Measurements from ENCODE around the gene CACNA2D3.

Gene CACNA2D3

GRCh38 chr3:54772746-54773145, 650.4 kb downstream of the CACNA2D3 start:
- in situ Hi-C loops (cut with HindIII; ENCODE audit: low sequenced_read_pairs) = no loop called here
- no peak overlapping the region for H3K4me3 ChIP-seq (ENCODE audit: low read depth, low read length)
- TF ChIP-seq CTCF (IDR thresholded peaks at IDR 0.05; ENCODE audit: low read depth, low read length) = no peak
- no peak for DNase-seq (ENCODE audit: low read depth, low spot score)

- in situ Hi-C loops (cut with HindIII; ENCODE audit: low sequenced_read_pairs) = no loop called here
- TF ChIP-seq CTCF (IDR thresholded peaks at IDR 0.05; ENCODE audit: low read depth, low read length) = no peak
- no peak overlapping the region for H3K4me3 ChIP-seq (ENCODE audit: low read depth, low read length)
- no peak for DNase-seq (ENCODE audit: low read depth, low spot score)
These were observed 650.9 kb downstream of the CACNA2D3 start for GRCh38 chr3:54773271-54773670.

DNA sequence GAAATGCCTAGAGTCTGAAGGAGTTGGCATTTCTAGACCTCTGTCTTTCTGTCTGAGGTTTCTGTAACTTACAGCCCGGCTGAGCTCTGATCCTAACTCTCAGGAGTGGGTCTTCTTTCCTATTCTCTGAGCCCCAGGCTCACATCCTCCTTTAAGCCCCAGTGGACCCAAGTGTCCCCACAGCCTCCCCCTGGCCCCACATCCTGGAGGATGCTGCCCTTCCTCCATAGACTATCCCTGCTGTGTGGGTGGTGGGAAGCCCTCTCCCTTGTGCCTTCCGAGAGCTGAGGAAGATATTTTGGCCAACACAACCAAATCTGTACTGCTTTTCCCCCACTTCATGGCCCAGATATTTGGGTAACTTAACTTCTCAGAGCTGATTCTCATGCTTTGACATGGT, 654.2 kb downstream of the CACNA2D3 start:
- no peak for TF ChIP-seq CTCF (IDR thresholded peaks at IDR 0.05; ENCODE audit: low read depth, low read length)

DNA sequence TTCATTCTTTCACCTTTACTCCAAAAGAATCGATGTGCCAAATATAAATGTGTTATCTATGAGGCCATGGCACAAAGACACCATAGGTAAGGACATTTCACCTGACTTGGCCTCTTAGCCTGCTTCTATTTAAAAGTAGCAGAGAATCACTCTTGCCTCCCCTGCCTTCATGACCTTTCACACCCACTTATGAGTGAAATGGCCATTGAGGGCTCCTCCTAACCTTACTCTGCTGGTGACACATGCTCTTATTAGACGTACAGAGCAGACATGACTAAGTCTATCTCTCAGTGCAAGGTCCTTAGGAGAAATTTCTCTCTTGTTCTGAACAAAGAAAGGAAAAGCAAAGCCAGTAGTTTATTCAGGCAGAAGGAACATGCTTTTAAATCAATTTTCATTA, 654.8 kb downstream of the CACNA2D3 start:
- in situ Hi-C loops (cut with HindIII; ENCODE audit: low sequenced_read_pairs) = no loop called here
- DNase-seq (ENCODE audit: low read depth, low spot score) = no peak
- TF ChIP-seq CTCF (IDR thresholded peaks at IDR 0.05; ENCODE audit: low read depth, low read length) = no peak
- H3K4me3 ChIP-seq (ENCODE audit: low read depth, low read length) = no peak overlapping the region

More for the DNA sequence above, 654.2 kb downstream of the CACNA2D3 start:
- in situ Hi-C loops (cut with HindIII; ENCODE audit: low sequenced_read_pairs) = no loop called here
- H3K4me3 ChIP-seq (ENCODE audit: low read depth, low read length) = no peak overlapping the region
- no peak for DNase-seq (ENCODE audit: low read depth, low spot score)

DNA sequence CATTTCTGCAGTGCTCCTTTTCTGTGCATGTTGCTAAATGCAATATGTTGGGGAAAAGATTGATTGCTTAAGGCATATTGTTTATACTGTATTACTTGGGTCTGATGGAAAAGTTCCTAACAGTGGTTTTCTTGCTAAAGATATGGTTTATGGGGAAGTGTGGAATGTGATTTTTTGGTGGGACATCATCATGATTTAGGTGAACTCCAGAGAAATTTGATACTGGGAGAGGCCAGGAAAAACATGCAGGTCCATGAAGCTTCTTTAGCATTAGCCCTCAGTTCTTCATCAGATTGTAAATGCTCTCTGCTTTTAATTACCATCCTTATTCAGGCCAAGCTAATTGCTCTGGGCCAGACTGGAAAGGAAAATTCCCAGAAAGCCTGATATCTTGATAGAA, 658.0 kb downstream of the CACNA2D3 start:
- DNase-seq (ENCODE audit: low read depth, low spot score) = no peak
- no peak for TF ChIP-seq CTCF (IDR thresholded peaks at IDR 0.05; ENCODE audit: low read depth, low read length)
- in situ Hi-C loops (cut with HindIII; ENCODE audit: low sequenced_read_pairs) = no loop called here
- H3K4me3 ChIP-seq (ENCODE audit: low read depth, low read length) = no peak overlapping the region

DNA sequence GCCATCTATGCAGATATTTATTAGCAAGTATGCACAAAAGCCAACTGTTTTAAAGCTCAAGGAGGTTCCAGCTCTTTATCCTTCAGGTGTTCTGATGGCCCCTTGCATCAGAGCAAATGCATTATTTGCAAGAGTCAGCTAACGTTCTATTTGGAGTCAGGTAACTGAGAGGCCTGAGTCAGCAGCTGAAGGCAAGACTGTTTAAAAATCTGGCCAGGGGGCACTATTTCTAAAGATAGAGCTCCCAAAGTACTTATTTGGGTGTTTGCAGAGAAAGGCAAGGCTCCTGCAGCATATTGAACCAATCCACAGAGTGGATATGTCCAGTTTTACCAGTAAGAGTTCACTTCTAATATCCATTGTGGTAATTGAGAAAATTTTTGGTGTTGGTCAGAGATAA, 659.4 kb downstream of the CACNA2D3 start:
- in situ Hi-C loops (cut with HindIII; ENCODE audit: low sequenced_read_pairs) = no loop called here
- no peak for TF ChIP-seq CTCF (IDR thresholded peaks at IDR 0.05; ENCODE audit: low read depth, low read length)
- DNase-seq (ENCODE audit: low read depth, low spot score) = no peak
- no peak overlapping the region for H3K4me3 ChIP-seq (ENCODE audit: low read depth, low read length)

GRCh38 chr3:54783611-54784010, 661.3 kb downstream of the CACNA2D3 start:
- peak; percentile 0 for DNase-seq (ENCODE audit: low read depth, low spot score)
- TF ChIP-seq CTCF (IDR thresholded peaks at IDR 0.05; ENCODE audit: low read depth, low read length) = no peak
- no peak overlapping the region for H3K4me3 ChIP-seq (ENCODE audit: low read depth, low read length)
- in situ Hi-C loops (cut with HindIII; ENCODE audit: low sequenced_read_pairs) = no loop called here
